ENCODE data around the gene MS4A15.

DNA sequence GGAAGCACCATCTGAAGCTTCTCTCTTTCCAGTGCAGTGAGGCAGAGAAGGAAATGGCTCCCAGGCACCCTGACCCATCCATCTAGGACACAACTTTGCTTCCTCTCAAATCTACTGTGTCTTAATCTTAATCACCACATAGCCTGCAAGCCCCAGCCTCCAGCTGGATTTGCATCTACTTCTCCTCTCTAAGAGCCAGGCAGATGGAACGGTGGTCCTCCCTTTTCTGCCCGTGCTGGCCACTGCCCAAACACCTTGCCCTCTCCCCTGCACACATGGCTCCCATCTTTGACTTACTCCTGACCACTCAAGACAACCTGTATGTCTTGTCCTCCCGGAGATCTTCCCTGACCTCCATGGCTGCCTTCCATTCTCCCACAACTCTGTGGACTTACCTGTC lies 35.9 kb downstream of the MS4A15 start:
- TF ChIP-seq, protein P1, sequence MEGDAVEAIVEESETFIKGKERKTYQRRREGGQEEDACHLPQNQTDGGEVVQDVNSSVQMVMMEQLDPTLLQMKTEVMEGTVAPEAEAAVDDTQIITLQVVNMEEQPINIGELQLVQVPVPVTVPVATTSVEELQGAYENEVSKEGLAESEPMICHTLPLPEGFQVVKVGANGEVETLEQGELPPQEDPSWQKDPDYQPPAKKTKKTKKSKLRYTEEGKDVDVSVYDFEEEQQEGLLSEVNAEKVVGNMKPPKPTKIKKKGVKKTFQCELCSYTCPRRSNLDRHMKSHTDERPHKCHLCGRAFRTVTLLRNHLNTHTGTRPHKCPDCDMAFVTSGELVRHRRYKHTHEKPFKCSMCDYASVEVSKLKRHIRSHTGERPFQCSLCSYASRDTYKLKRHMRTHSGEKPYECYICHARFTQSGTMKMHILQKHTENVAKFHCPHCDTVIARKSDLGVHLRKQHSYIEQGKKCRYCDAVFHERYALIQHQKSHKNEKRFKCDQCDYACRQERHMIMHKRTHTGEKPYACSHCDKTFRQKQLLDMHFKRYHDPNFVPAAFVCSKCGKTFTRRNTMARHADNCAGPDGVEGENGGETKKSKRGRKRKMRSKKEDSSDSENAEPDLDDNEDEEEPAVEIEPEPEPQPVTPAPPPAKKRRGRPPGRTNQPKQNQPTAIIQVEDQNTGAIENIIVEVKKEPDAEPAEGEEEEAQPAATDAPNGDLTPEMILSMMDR (IDR thresholded peaks at IDR 0.05), result no peak
- no peak for TF ChIP-seq POLR2A (IDR thresholded peaks at IDR 0.05)
